WTC11 (cell line): ENCODE measurements around the gene USH1G. TPM values are rescaled to one million over a fixed set of nuclear protein-coding genes. Genes with fewer than 3 reads are reported as not detected.

Experiments
- AR ChIP-seq: fragments of 250-450 bp; sonication (Bioruptor Pico); IDR thresholded peaks from 2 replicates; pipeline ENCODE4 v1.9.0; 2021; ENCODE audit warnings: mild to moderate bottlenecking
- ARID4B ChIP-seq: sonication (generic); formaldehyde crosslinking; IDR thresholded peaks from 2 replicates; pipeline ENCODE4 v1.8.0; 2023; ENCODE audit warnings: missing genetic modification reagents, mild to moderate bottlenecking, borderline replicate concordance
- ATF1 ChIP-seq: sonication (generic); formaldehyde crosslinking; IDR thresholded peaks from 2 replicates; pipeline ENCODE4 v1.8.1; 2023; ENCODE audit warnings: mild to moderate bottlenecking, moderate library complexity, missing genetic modification reagents
- ATF6 ChIP-seq: sonication (generic); formaldehyde crosslinking; IDR thresholded peaks from 2 replicates; pipeline ENCODE4 v1.8.1; 2023; ENCODE audit warnings: mild to moderate bottlenecking, missing genetic modification reagents
- E2F4 ChIP-seq: sonication (generic); formaldehyde crosslinking; IDR thresholded peaks from 2 replicates; pipeline ENCODE4 v1.8.1; 2022; ENCODE audit warnings: low read depth, mild to moderate bottlenecking, moderate library complexity, missing genetic modification reagents, borderline replicate concordance
- ETV6 ChIP-seq: sonication (generic); formaldehyde crosslinking; IDR thresholded peaks from 2 replicates; pipeline ENCODE4 v1.8.1; 2022; ENCODE audit warnings: mild to moderate bottlenecking, missing genetic modification reagents
- FOXK1 ChIP-seq: sonication (generic); formaldehyde crosslinking; IDR thresholded peaks from 2 replicates; pipeline ENCODE4 v1.8.0; 2022; ENCODE audit warnings: mild to moderate bottlenecking, moderate library complexity, missing genetic modification reagents
- FOXP1 ChIP-seq: sonication (generic); formaldehyde crosslinking; IDR thresholded peaks from 2 replicates; pipeline ENCODE4 v1.8.0; 2022; ENCODE audit warnings: missing genetic modification reagents, mild to moderate bottlenecking, moderate library complexity, borderline replicate concordance
- GTF2I ChIP-seq: fragments of 250-450 bp; sonication (Bioruptor Pico); conservative IDR thresholded peaks from 2 replicates; pipeline ENCODE4 v1.4.0; 2021; ENCODE audit warnings: mild to moderate bottlenecking
- HMGXB4 ChIP-seq: sonication (generic); formaldehyde crosslinking; IDR thresholded peaks from 2 replicates; pipeline ENCODE4 v1.8.1; 2023; ENCODE audit warnings: mild to moderate bottlenecking, moderate library complexity, missing genetic modification reagents
- KAT7 ChIP-seq: sonication (generic); formaldehyde crosslinking; IDR thresholded peaks from 2 replicates; pipeline ENCODE4 v1.8.1; 2023; ENCODE audit warnings: missing genetic modification reagents, mild to moderate bottlenecking, borderline replicate concordance
- MXD4 ChIP-seq: fragments of 250-450 bp; sonication (Bioruptor Pico); IDR thresholded peaks from 2 replicates; pipeline ENCODE4 v1.8.0; 2021; ENCODE audit warnings: mild to moderate bottlenecking, moderate library complexity, borderline replicate concordance
- NFATC4 ChIP-seq: fragments of 250-450 bp; sonication (Bioruptor Pico); IDR thresholded peaks from 2 replicates; pipeline ENCODE4 v1.9.0; 2021; ENCODE audit warnings: mild to moderate bottlenecking
- NFYB ChIP-seq: sonication (generic); formaldehyde crosslinking; conservative IDR thresholded peaks from 2 replicates; pipeline ENCODE4 v1.8.0; 2022; ENCODE audit warnings: low read depth, missing genetic modification reagents
- NR1H2 ChIP-seq: sonication (generic); formaldehyde crosslinking; IDR thresholded peaks from 2 replicates; pipeline ENCODE4 v1.9.0; 2021; ENCODE audit warnings: mild to moderate bottlenecking, moderate library complexity, missing genetic modification reagents
- NR2C2 ChIP-seq: sonication (generic); formaldehyde crosslinking; IDR thresholded peaks from 2 replicates; pipeline ENCODE4 v1.8.0; 2022; ENCODE audit warnings: mild to moderate bottlenecking, missing genetic modification reagents
- SOX15 ChIP-seq: fragments of 250-450 bp; sonication (Bioruptor Pico); IDR thresholded peaks from 2 replicates; pipeline ENCODE4 v1.9.0; 2021; ENCODE audit warnings: mild to moderate bottlenecking
- ZNF121 ChIP-seq: sonication (generic); formaldehyde crosslinking; IDR thresholded peaks from 2 replicates; pipeline ENCODE4 v1.8.0; 2023; ENCODE audit warnings: missing genetic modification reagents
- ZNF138 ChIP-seq: sonication (generic); formaldehyde crosslinking; conservative IDR thresholded peaks from 2 replicates; pipeline ENCODE4 v1.8.1; 2022; ENCODE audit warnings: mild to moderate bottlenecking, moderate library complexity, missing genetic modification reagents
- ZNF263 ChIP-seq: sonication (generic); formaldehyde crosslinking; IDR thresholded peaks from 2 replicates; pipeline ENCODE4 v1.8.1; 2022; ENCODE audit warnings: low read depth, mild to moderate bottlenecking, moderate library complexity, missing genetic modification reagents
- ZNF396 ChIP-seq: fragments of 250-450 bp; sonication (Bioruptor Pico); IDR thresholded peaks from 2 replicates; pipeline ENCODE4 v1.8.0; 2021; ENCODE audit warnings: mild to moderate bottlenecking, moderate library complexity, borderline replicate concordance
- ZNF416 ChIP-seq: fragments of 250-450 bp; sonication (Bioruptor Pico); IDR thresholded peaks from 2 replicates; pipeline ENCODE4 v1.9.0; 2021; ENCODE audit warnings: mild to moderate bottlenecking, inconsistent platforms
- ZNF671 ChIP-seq: fragments of 250-450 bp; sonication (Bioruptor Pico); IDR thresholded peaks from 2 replicates; pipeline ENCODE4 v1.8.0; 2021; ENCODE audit warnings: mild to moderate bottlenecking
- total RNA-seq: library from RNA; stranded (reverse); gene quantifications from 3 replicates; pipeline ENCODE4 v1.2.3, GENCODE V29; 2021
- TF ChIP-seq, protein P1 (sequence below): sonication (generic); formaldehyde crosslinking; conservative IDR thresholded peaks from 2 replicates; pipeline ENCODE4 v1.8.1; 2022; ENCODE audit warnings: mild to moderate bottlenecking, missing genetic modification reagents
- TF ChIP-seq, protein P2 (sequence below): sonication (generic); formaldehyde crosslinking; IDR thresholded peaks from 2 replicates; pipeline ENCODE4 v1.8.0; 2023; ENCODE audit warnings: missing genetic modification reagents
- TF ChIP-seq, protein P3 (sequence below): fragments of 250-450 bp; sonication (Bioruptor Pico); IDR thresholded peaks from 2 replicates; pipeline ENCODE4 v1.9.0; 2021; ENCODE audit warnings: mild to moderate bottlenecking

Gene USH1G
- total RNA-seq, 1 experiment from 2014 or later: 1.9 TPM

GRCh38 chr17:74960570-74961342 lies 37.7 kb upstream of the USH1G start (continued):
- TF ChIP-seq ARID4B (CRISPR knock-in tag) (no peak), HMGXB4 (CRISPR knock-in tag) (0 out of 2 replicates have a peak, but pooled peaks have one; percentile 45), ZNF396 (no peak), ATF1 (CRISPR knock-in tag) (no peak), FOXP1 (CRISPR knock-in tag) (peak; percentile 74; the same call in 1 of the 2 replicates), E2F4 (CRISPR knock-in tag) (no peak), GTF2I (CRISPR knock-in tag) (no peak), NFYB (CRISPR knock-in tag) (no peak), ETV6 (0 out of 2 replicates have a peak, but pooled peaks have one; percentile 46), NR2C2 (CRISPR knock-in tag) (no peak), ATF6 (CRISPR knock-in tag) (no peak), MXD4 (CRISPR knock-in tag) (no peak), SOX15 (no peak), KAT7 (no peak), NR1H2 (CRISPR knock-in tag) (no peak), ZNF138 (no peak), NFATC4 (CRISPR knock-in tag) (no peak), ZNF121 (CRISPR knock-in tag) (no peak), ZNF671 (CRISPR knock-in tag) (no peak), ZNF416 (CRISPR knock-in tag) (no peak), FOXK1 (CRISPR knock-in tag) (no peak), ZNF263 (CRISPR knock-in tag) (no peak), AR (no peak)
- TF ChIP-seq, protein P1, sequence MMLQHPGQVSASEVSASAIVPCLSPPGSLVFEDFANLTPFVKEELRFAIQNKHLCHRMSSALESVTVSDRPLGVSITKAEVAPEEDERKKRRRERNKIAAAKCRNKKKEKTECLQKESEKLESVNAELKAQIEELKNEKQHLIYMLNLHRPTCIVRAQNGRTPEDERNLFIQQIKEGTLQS: no peak
- TF ChIP-seq, protein P2, sequence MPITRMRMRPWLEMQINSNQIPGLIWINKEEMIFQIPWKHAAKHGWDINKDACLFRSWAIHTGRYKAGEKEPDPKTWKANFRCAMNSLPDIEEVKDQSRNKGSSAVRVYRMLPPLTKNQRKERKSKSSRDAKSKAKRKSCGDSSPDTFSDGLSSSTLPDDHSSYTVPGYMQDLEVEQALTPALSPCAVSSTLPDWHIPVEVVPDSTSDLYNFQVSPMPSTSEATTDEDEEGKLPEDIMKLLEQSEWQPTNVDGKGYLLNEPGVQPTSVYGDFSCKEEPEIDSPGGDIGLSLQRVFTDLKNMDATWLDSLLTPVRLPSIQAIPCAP (CRISPR knock-in tag): no peak
- TF ChIP-seq, protein P3, sequence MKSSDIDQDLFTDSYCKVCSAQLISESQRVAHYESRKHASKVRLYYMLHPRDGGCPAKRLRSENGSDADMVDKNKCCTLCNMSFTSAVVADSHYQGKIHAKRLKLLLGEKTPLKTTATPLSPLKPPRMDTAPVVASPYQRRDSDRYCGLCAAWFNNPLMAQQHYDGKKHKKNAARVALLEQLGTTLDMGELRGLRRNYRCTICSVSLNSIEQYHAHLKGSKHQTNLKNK (CRISPR knock-in tag): no peak
